Dedifferentiated amniotic fluid mesenchymal stem cell (primary cell): Measurements from ENCODE around the gene GLYATL1.
"Not testable (repeated sequence)": the region's sequence is repeated elsewhere in the genome, so short reads cannot be mapped to it uniquely, and the experiment has no call there.

Source experiments
- DNase-seq: peaks from one replicate; pipeline ENCODE4 v3.0.0-alpha.2; 2016; ENCODE audit errors: extremely low spot score

Gene GLYATL1

DNA sequence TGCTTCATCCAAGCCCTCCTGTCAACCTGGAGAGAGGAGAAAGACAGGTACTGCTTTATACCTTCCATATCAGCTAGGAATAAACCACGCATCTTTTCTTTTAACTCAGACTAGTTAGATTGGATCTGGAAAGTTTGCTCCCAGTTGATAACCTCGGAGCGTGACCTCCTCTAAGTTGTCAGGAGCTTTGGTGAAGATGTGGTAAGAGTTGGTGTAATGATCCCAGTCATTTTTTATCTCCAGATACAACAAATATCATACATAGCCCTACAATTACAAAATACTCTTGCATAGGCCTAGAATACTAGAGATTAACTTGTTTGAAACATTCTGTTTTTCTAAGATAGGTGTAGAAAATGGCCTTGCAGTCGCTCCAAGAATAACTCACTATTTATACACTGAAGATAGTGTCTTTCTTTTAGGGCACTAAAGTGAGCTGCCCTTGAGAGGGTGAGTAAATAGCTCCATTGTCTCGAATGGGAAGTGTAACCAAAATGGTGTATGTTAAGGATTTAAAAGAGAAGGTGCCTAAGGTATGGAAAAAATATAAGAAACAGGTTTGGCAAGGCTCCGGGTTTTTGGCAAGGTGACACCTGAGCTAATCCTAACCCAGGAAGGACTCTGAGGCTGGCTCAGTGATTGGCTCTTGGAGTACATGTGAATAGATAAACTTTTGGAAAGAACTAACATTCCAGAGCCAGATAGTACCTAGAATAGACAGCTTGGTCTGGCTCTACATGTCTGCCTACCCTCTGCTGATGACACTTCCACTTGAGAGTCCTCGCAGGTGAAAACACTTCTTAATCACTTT, 59.4 kb downstream of the GLYATL1 start:
- no peak for DNase-seq

DNA sequence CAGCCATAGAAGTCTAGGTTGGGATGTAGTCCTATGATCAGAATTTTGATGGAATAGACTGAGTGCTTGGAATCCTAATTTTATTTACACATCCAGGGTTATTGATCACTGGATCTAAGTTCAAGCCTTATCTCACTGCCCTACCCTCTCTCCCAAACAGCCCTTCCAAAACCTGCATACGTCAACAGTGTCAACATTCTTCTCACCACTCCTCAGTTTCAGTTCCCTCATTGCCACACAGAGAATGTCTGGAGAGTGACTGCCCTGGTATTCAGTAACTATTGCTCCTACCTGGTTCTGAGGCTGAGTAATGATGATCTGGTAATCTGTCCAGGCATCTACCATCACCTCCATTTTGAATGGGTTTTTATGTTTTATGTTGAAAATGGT, 60.0 kb downstream of the GLYATL1 start:
- DNase-seq = no peak

DNA sequence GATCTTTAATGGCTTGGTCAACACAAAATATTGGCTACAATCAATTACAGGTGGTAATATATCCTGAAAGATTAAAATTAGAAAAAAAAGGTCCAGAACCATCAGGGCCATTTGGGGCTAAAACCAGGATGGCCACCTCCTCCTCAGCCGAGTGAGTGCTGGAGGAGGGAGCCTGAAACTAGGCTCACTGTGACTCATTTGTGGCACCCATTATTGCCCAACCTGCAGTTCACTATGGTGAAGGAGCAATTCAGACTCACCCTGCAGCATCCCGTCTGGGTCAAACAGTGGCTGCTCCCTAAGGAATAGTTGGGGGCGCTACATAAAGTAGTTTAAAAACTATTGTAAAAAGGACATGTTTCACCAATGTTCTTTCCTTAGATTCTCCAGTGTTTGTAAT, 60.7 kb downstream of the GLYATL1 start:
- DNase-seq = no peak

DNA sequence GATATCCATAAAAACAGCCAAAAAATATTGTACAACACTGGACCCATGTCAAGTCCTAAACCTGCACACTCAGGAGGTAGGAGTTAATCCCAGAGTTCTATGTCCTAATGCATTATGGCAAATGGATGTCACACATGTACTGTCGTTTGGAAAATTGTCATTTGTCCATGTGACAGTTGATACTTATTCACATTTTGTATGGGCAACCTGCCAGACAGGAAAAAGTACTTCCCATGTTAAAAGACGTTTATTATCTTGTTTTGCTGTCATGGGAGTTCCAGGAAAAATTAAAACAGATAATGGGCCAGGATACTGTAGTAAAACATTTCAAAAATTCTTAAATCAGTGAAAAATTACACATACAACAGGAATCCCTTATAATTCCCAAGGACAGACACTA, 62.7 kb downstream of the GLYATL1 start:
- DNase-seq = not testable (repeated sequence)
